Ectodermal cell (in vitro differentiated cells): ENCODE results near the gene IRF8.

Experiments
- H3K27ac ChIP-seq: 2 replicates; pipeline ENCODE4 v1.7.0; 2013; ENCODE audit warnings: mild to moderate bottlenecking, low read depth, low read length; ENCODE audit not compliant: insufficient read depth, poor library complexity, severe bottlenecking
- H3K27me3 ChIP-seq: 2 replicates; pipeline ENCODE4 v1.7.0; 2013; ENCODE audit warnings: mild to moderate bottlenecking, low read length; ENCODE audit not compliant: insufficient read depth, control insufficient read depth, poor library complexity, severe bottlenecking
- H3K36me3 ChIP-seq: one replicate; pipeline ENCODE4 v1.7.0; 2013; ENCODE audit warnings: low read length; ENCODE audit not compliant: control insufficient read depth, insufficient read depth
- H3K4me1 ChIP-seq: one replicate; pipeline ENCODE4 v1.7.0; 2013; ENCODE audit warnings: low read length; ENCODE audit not compliant: control insufficient read depth, insufficient read depth
- H3K4me3 ChIP-seq: 2 replicates; pipeline ENCODE4 v1.7.0; 2013; ENCODE audit warnings: low read depth, low read length, control low read depth; ENCODE audit not compliant: insufficient read depth
- H3K9me3 ChIP-seq: 2 replicates; pipeline ENCODE4 v1.7.0; 2013; ENCODE audit warnings: mild to moderate bottlenecking, low read length, moderate library complexity; ENCODE audit not compliant: control insufficient read depth
- WGBS, 2 experiments: methylation state at CpG; one replicate each; pipeline ENCODE4 v1.1.7; 2013; ENCODE audit warnings: missing lambda C conversion rate in 2 of 2; 5-methylcytosine and 5-hydroxymethylcytosine counted together

The IRF8 gene

GRCh38 chr16:85946541-85947124 lies 47.7 kb downstream of the IRF8 start:
- WGBS, 2 experiments = 81 to 85% methylated on average over 13 of the region's 13 CpGs
- Histone ChIP-seq H3K27ac (no peak overlapping the region), H3K4me3 (no peak overlapping the region), H3K4me1 (no peaks in the 10 kb centered on the region), H3K27me3 (no peaks in the 10 kb centered on the region), H3K36me3 (no peaks in the 10 kb centered on the region), H3K9me3 (no peaks in the 10 kb centered on the region)

- Histone ChIP-seq H3K27ac (no peak overlapping the region), H3K9me3 (no peaks in the 10 kb centered on the region), H3K4me3 (no peak overlapping the region), H3K27me3 (no peaks in the 10 kb centered on the region), H3K4me1 (no peaks in the 10 kb centered on the region), H3K36me3 (no peaks in the 10 kb centered on the region)
- 94 to 95% methylated on average over 32 of the region's 32 CpGs for WGBS, 2 experiments
Observed at GRCh38 chr16:85947230-85948137, 48.5 kb downstream of the IRF8 start.

- H3K9me3 ChIP-seq = no peaks in the 10 kb centered on the region
- no peaks in the 10 kb centered on the region for H3K27me3 ChIP-seq
- H3K4me3 ChIP-seq = no peak overlapping the region
- no peak overlapping the region for H3K27ac ChIP-seq
- no peaks in the 10 kb centered on the region for H3K36me3 ChIP-seq
- no peaks in the 10 kb centered on the region for H3K4me1 ChIP-seq
- WGBS, 2 experiments = 94% methylated on average over 20 of the region's 20 CpGs
Observed at GRCh38 chr16:85948138-85948509, 49.2 kb downstream of the IRF8 start.

GRCh38 chr16:85948616-85949265 lies 49.8 kb downstream of the IRF8 start:
- no peak overlapping the region for H3K4me3 ChIP-seq
- H3K36me3 ChIP-seq = no peaks in the 10 kb centered on the region
- no peaks in the 10 kb centered on the region for H3K27me3 ChIP-seq
- H3K27ac ChIP-seq = no peak overlapping the region
- H3K4me1 ChIP-seq = no peaks in the 10 kb centered on the region
- H3K9me3 ChIP-seq = no peaks in the 10 kb centered on the region
- 93% methylated on average over 13 to 14 of the region's 14 CpGs for WGBS, 2 experiments

- Histone ChIP-seq H3K4me1 (no peaks in the 10 kb centered on the region), H3K36me3 (no peaks in the 10 kb centered on the region), H3K4me3 (no peak overlapping the region), H3K9me3 (no peaks in the 10 kb centered on the region), H3K27ac (no peak overlapping the region), H3K27me3 (no peaks in the 10 kb centered on the region)
- 85 to 89% methylated on average over 14 of the region's 14 CpGs for WGBS, 2 experiments
Observed at GRCh38 chr16:85950136-85950918, 51.4 kb downstream of the IRF8 start.

GRCh38 chr16:85952197-85952596 lies 53.2 kb downstream of the IRF8 start:
- no peaks in the 10 kb centered on the region for H3K4me1 ChIP-seq
- 93 to 95% methylated on average over 12 of the region's 12 CpGs for WGBS, 2 experiments
- no peaks in the 10 kb centered on the region for H3K36me3 ChIP-seq
- no peak overlapping the region for H3K4me3 ChIP-seq
- H3K9me3 ChIP-seq = no peaks in the 10 kb centered on the region
- no peaks in the 10 kb centered on the region for H3K27me3 ChIP-seq
- no peak overlapping the region for H3K27ac ChIP-seq

GRCh38 chr16:85952811-85953210 lies 53.8 kb downstream of the IRF8 start:
- Histone ChIP-seq H3K9me3 (no peaks in the 10 kb centered on the region), H3K36me3 (no peaks in the 10 kb centered on the region), H3K27me3 (no peaks in the 10 kb centered on the region), H3K27ac (no peak overlapping the region), H3K4me3 (no peak overlapping the region), H3K4me1 (no peaks in the 10 kb centered on the region)
- WGBS, 2 experiments = 89 to 96% methylated on average over 5 of the region's 5 CpGs

GRCh38 chr16:85954927-85955519 lies 56.1 kb downstream of the IRF8 start:
- H3K9me3 ChIP-seq = no peaks in the 10 kb centered on the region
- 95% methylated on average over 12 of the region's 12 CpGs for WGBS, 2 experiments
- no peaks in the 10 kb centered on the region for H3K36me3 ChIP-seq
- no peaks in the 10 kb centered on the region for H3K27me3 ChIP-seq
- H3K27ac ChIP-seq = no peak overlapping the region
- no peaks in the 10 kb centered on the region for H3K4me1 ChIP-seq
- no peak overlapping the region for H3K4me3 ChIP-seq

- no peaks in the 10 kb centered on the region for H3K27me3 ChIP-seq
- 94% methylated on average over 11 of the region's 11 CpGs for WGBS, 2 experiments
- no peak overlapping the region for H3K27ac ChIP-seq
Observed at GRCh38 chr16:85955566-85955965, 56.6 kb downstream of the IRF8 start.

More at GRCh38 chr16:85955566-85955965, 56.6 kb downstream of the IRF8 start:
- no peaks in the 10 kb centered on the region for H3K36me3 ChIP-seq
- H3K9me3 ChIP-seq = no peaks in the 10 kb centered on the region
- no peak overlapping the region for H3K4me3 ChIP-seq
- H3K4me1 ChIP-seq = no peaks in the 10 kb centered on the region
